B cell (primary cell): ENCODE measurements around the gene PRKCQ. TPM values are rescaled to one million over a fixed set of nuclear protein-coding genes. Genes with fewer than 3 reads are reported as not detected.

Experiments used
- ATAC-seq: fragments of 200-7000 bp; cut with Tn5 transposase; one replicate; pipeline ENCODE4 v1.10.0; 2021; ENCODE audit warnings: low read depth, mild to moderate bottlenecking, moderate number of reproducible peaks, moderate library complexity
- CTCF ChIA-PET: fragments of 350-600 bp; sonication (Branson Sonifier 250); formaldehyde crosslinking; loops from one replicate; lab custom pipeline; 2021; ENCODE audit warnings: antibody characterized with exemption, inconsistent platforms; lab: Charles Lee
- POLR2A ChIA-PET: fragments of 350-600 bp; sonication (Branson Sonifier 250); formaldehyde crosslinking; loops from one replicate; lab custom pipeline; 2021; ENCODE audit warnings: antibody characterized with exemption; lab: Charles Lee
- DNase-seq: peaks from one replicate; pipeline ENCODE4 v3.0.0; 2013
- H2AFZ ChIP-seq: 2 replicates; pipeline ENCODE4 v1.6.1; 2012; ENCODE audit warnings: mild to moderate bottlenecking, low read depth, low read length; ENCODE audit not compliant: insufficient read depth, poor library complexity, severe bottlenecking
- H3K27ac ChIP-seq, 2 donors: 1 replicate in 1 of 2; 2 replicates in 1 of 2; pipeline ENCODE4 v1.5.1; 2012 to 2013; ENCODE audit warnings: low read length in 2 of 2, mild to moderate bottlenecking in 2 of 2, moderate library complexity in 1 of 2
- H3K27me3 ChIP-seq, 4 experiments: fragments of 200-600 bp in 1 of 4; sonication (generic) in 1 of 4; replicated peaks in 1 of 4; 1 replicate in 2 of 4; 2 replicates in 2 of 4; pipeline versions ENCODE4 v1.6.1 to v1.7.0; 2013 to 2016; ENCODE audit warnings: low read length in 3 of 4, mild to moderate bottlenecking in 2 of 4, mixed read lengths in 1 of 4, moderate library complexity in 1 of 4; ENCODE audit not compliant: insufficient read depth in 4 of 4, control insufficient read depth in 3 of 4; ENCODE audit errors: control extremely low read depth in 1 of 4
- H3K36me3 ChIP-seq, 2 experiments: replicated peaks in 1 of 2; 1 replicate in 1 of 2; 2 replicates in 1 of 2; pipeline versions ENCODE4 v1.6.1 to v1.7.1; 2013; ENCODE audit warnings: low read length in 1 of 2; ENCODE audit not compliant: insufficient read depth in 2 of 2, control insufficient read depth in 1 of 2; ENCODE audit errors: control extremely low read depth in 1 of 2, extremely low read depth in 1 of 2
- H3K4me1 ChIP-seq, 2 donors: fragments of 200-600 bp in 1 of 2; sonication (generic) in 1 of 2; 1 replicate in 1 of 2; 2 replicates in 1 of 2; pipeline versions ENCODE4 v1.5.1 to v1.6.1; 2013 to 2017; ENCODE audit warnings: low read length in 2 of 2; ENCODE audit not compliant: control insufficient read depth in 2 of 2, insufficient read depth in 2 of 2
- H3K4me2 ChIP-seq: replicated peaks from 2 replicates; pipeline ENCODE3; 2012; ENCODE audit warnings: mild to moderate bottlenecking, low read depth, low read length; ENCODE audit not compliant: poor library complexity, severe bottlenecking
- H3K4me3 ChIP-seq, 5 experiments: fragments of 200-600 bp in 1 of 5; sonication (generic) in 1 of 5; 1 replicate in 3 of 5; 2 replicates in 2 of 5; pipeline versions ENCODE4 v1.5.1 to v1.7.0; 2011 to 2016; ENCODE audit warnings: low read length in 4 of 5, mild to moderate bottlenecking in 4 of 5, low read depth in 2 of 5, control low read depth in 1 of 5, moderate library complexity in 1 of 5; ENCODE audit not compliant: insufficient read depth in 1 of 5; ENCODE audit errors: control extremely low read depth in 1 of 5, extremely low read depth in 1 of 5
- H3K79me2 ChIP-seq: fragments of 200-600 bp; sonication (generic); one replicate; pipeline ENCODE4 v1.6.0; 2016; ENCODE audit warnings: low read length; ENCODE audit not compliant: control insufficient read depth, insufficient read depth
- H3K9ac ChIP-seq: fragments of 200-600 bp; sonication (generic); 2 replicates; pipeline ENCODE4 v1.6.1; 2017; ENCODE audit warnings: mild to moderate bottlenecking, low read length, moderate library complexity
- H3K9me3 ChIP-seq, 3 donors: one replicate each; pipeline versions ENCODE4 v1.6.1 to v1.7.1; 2013; ENCODE audit warnings: low read length in 2 of 3; ENCODE audit not compliant: control insufficient read depth in 2 of 3, insufficient read depth in 1 of 3; ENCODE audit errors: control extremely low read depth in 1 of 3
- H4K20me1 ChIP-seq: 2 replicates; pipeline ENCODE4 v1.6.0; 2012; ENCODE audit warnings: mild to moderate bottlenecking, low read length; ENCODE audit not compliant: insufficient read depth, control insufficient read depth, poor library complexity, severe bottlenecking
- H3K27ac Mint-ChIP-seq: one replicate; pipeline ENCODE4 v1.8.0; 2021; ENCODE audit warnings: mixed read lengths
- H3K27me3 Mint-ChIP-seq: one replicate; pipeline ENCODE4 v1.8.0; 2021; ENCODE audit warnings: mixed read lengths
- H3K4me1 Mint-ChIP-seq: one replicate; pipeline ENCODE4 v1.8.0; 2021; ENCODE audit warnings: mixed read lengths
- H3K4me3 Mint-ChIP-seq: one replicate; pipeline ENCODE4 v1.8.0; 2021; ENCODE audit warnings: mixed read lengths
- H3K9me3 Mint-ChIP-seq: one replicate; pipeline ENCODE4 v1.8.0; 2022; ENCODE audit warnings: mixed read lengths; ENCODE audit not compliant: insufficient read depth
- EZH2 ChIP-seq: IDR thresholded peaks from 2 replicates; pipeline ENCODE4 v1.6.1; 2012; ENCODE audit warnings: borderline replicate concordance, low read depth, mild to moderate bottlenecking, moderate library complexity, low read length; ENCODE audit not compliant: insufficient read depth, poor library complexity, severe bottlenecking
- WGBS: methylation state at CpG from one replicate; pipeline ENCODE4 v1.1.5; 2013; ENCODE audit warnings: missing lambda C conversion rate; ENCODE audit not compliant: insufficient coverage; 5-methylcytosine and 5-hydroxymethylcytosine counted together
- intact Hi-C: fragments of 100-400 bp; cut with micrococcal nuclease; formaldehyde crosslinking; loops from one replicate; pipeline ENCODE4 v1.10.0; 2022
- polyA plus RNA-seq: library from polyadenylated mRNA; depleted of rRNA; stranded (reverse); fragments of >200 nt; gene quantifications from 2 replicates; pipeline ENCODE4 v1.2.3, GENCODE V29; 2012
- total RNA-seq, 2 donors: library from RNA; stranded (reverse); fragments of 120-200 nt in 1 of 2; gene quantifications; 1 replicate in 1 of 2; 2 replicates in 1 of 2; pipeline versions ENCODE4 v1.2.3 to v1.2.4, GENCODE V29; 2013 to 2022

PRKCQ gene
- total and polyA plus RNA-seq, 2 donors (not counting 1 experiment from before 2014, with no cell fraction given) = 0.15 to 0.16 TPM

GRCh38 chr10:6505300-6505699 lies 74.8 kb downstream of the PRKCQ start:
- Histone ChIP-seq H2AFZ (no peak overlapping the region), H3K79me2 (no peaks in the 10 kb centered on the region), H4K20me1 (no peaks in the 10 kb centered on the region), H3K4me2 (no peak overlapping the region), H3K27ac (no peak overlapping the region), H3K9me3 (no peaks in the 10 kb centered on the region), H3K36me3 (no peaks in the 10 kb centered on the region), H3K4me1 (no peaks in the 10 kb centered on the region), H3K4me3 (no peak overlapping the region), H3K9ac (no peak overlapping the region), H3K27me3 (no peaks in the 10 kb centered on the region)
- Mint-ChIP-seq H3K27me3 (peaks cover 20% of the 10 kb centered on the region), H3K4me3 (no peak overlapping the region), H3K4me1 (no peaks in the 10 kb centered on the region), H3K27ac (no peak overlapping the region), H3K9me3 (no peaks in the 10 kb centered on the region)
- no peak for TF ChIP-seq EZH2
- intact Hi-C loops = no loop called here
- ChIA-PET POLR2A (no interaction called here), CTCF (no interaction called here)
- DNase-seq (no peak), ATAC-seq (no peak)

- Histone ChIP-seq H4K20me1 (no peaks in the 10 kb centered on the region), H3K36me3 (no peaks in the 10 kb centered on the region), H3K27ac (no peak overlapping the region), H2AFZ (no peak overlapping the region), H3K79me2 (no peaks in the 10 kb centered on the region), H3K9me3 (no peaks in the 10 kb centered on the region), H3K4me2 (no peak overlapping the region), H3K9ac (no peak overlapping the region), H3K4me3 (no peak overlapping the region), H3K27me3 (no peaks in the 10 kb centered on the region), H3K4me1 (no peaks in the 10 kb centered on the region)
- DNase-seq (no peak), ATAC-seq (no peak)
- ChIA-PET POLR2A (no interaction called here), CTCF (no interaction called here)
- no peaks in the 10 kb centered on the region for H3K4me1 Mint-ChIP-seq
- no peak overlapping the region for H3K4me3 Mint-ChIP-seq
- no peaks in the 10 kb centered on the region for H3K9me3 Mint-ChIP-seq
- H3K27me3 Mint-ChIP-seq = peaks cover 20% of the 10 kb centered on the region
- no peak for TF ChIP-seq EZH2
- no CpG with 5 or more reads among the region's 1 CpG for WGBS
- H3K27ac Mint-ChIP-seq = no peak overlapping the region
- intact Hi-C loops = no loop called here
Observed at GRCh38 chr10:6504296-6504695, 75.8 kb downstream of the PRKCQ start.
